ENCODE data around the gene NSMCE1. TPM values are rescaled to one million over a fixed set of nuclear protein-coding genes. Genes with fewer than 3 reads are reported as not detected.
"Not testable (repeated sequence)": the region's sequence is repeated elsewhere in the genome, so short reads cannot be mapped to it uniquely, and the experiment has no call there.

The NSMCE1 gene
- total RNA-seq, 1 experiment from 2014 or later, result 106 TPM

- DNase-seq (ENCODE audit: unreplicated experiment), result no peak
- POLR2A ChIA-PET, result no interaction called here
- H3K27me3 Mint-ChIP-seq (ENCODE audit: insufficient read depth, unreplicated experiment), result no peaks in the 10 kb centered on the region
- no peaks in the 10 kb centered on the region for H3K4me1 Mint-ChIP-seq (ENCODE audit: insufficient read depth, unreplicated experiment)
- H3K27ac Mint-ChIP-seq (ENCODE audit: low read depth, unreplicated experiment), result no peak overlapping the region
- intact Hi-C loops (cut with micrococcal nuclease), result no loop called here
- peaks cover 5% of the 10 kb centered on the region for H3K36me3 Mint-ChIP-seq (ENCODE audit: insufficient read depth, unreplicated experiment)
- TF ChIP-seq, protein P1, sequence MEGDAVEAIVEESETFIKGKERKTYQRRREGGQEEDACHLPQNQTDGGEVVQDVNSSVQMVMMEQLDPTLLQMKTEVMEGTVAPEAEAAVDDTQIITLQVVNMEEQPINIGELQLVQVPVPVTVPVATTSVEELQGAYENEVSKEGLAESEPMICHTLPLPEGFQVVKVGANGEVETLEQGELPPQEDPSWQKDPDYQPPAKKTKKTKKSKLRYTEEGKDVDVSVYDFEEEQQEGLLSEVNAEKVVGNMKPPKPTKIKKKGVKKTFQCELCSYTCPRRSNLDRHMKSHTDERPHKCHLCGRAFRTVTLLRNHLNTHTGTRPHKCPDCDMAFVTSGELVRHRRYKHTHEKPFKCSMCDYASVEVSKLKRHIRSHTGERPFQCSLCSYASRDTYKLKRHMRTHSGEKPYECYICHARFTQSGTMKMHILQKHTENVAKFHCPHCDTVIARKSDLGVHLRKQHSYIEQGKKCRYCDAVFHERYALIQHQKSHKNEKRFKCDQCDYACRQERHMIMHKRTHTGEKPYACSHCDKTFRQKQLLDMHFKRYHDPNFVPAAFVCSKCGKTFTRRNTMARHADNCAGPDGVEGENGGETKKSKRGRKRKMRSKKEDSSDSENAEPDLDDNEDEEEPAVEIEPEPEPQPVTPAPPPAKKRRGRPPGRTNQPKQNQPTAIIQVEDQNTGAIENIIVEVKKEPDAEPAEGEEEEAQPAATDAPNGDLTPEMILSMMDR (IDR thresholded peaks at IDR 0.05; ENCODE audit: unreplicated experiment), result no peak
- no TSS peak for BruUV-seq (replicated peaks)
- H3K4me3 Mint-ChIP-seq (ENCODE audit: unreplicated experiment), result no peak overlapping the region
- no peaks in the 10 kb centered on the region for H3K9me3 Mint-ChIP-seq (ENCODE audit: unreplicated experiment)
- CTCF ChIA-PET, result interaction anchor here (0.6 to 1.7 kb wide), 5 partner anchors 25 to 1978 kb away, joined by 4 to 11 read pairs (median 6); no protein-coding TSS in a partner anchor
Observed at GRCh38 chr16:27210174-27210573, 58.4 kb downstream of the NSMCE1 start.

- no peak for DNase-seq (ENCODE audit: unreplicated experiment)
- peaks cover 1% of the 10 kb centered on the region for H3K36me3 Mint-ChIP-seq (ENCODE audit: insufficient read depth, unreplicated experiment)
- ChIA-PET POLR2A (no interaction called here), CTCF (interaction anchor here (0.6 to 1.5 kb wide), 3 partner anchors 25 to 1977 kb away, joined by 5 to 8 read pairs (median 6); no protein-coding TSS in a partner anchor)
- no TSS peak for BruUV-seq (replicated peaks)
- H3K27ac Mint-ChIP-seq (ENCODE audit: low read depth, unreplicated experiment), result no peak overlapping the region
- H3K4me1 Mint-ChIP-seq (ENCODE audit: insufficient read depth, unreplicated experiment), result peaks cover under 1% of the 10 kb centered on the region
- H3K9me3 Mint-ChIP-seq (ENCODE audit: unreplicated experiment), result no peaks in the 10 kb centered on the region
- no peaks in the 10 kb centered on the region for H3K27me3 Mint-ChIP-seq (ENCODE audit: insufficient read depth, unreplicated experiment)
- TF ChIP-seq, protein P1 (IDR thresholded peaks at IDR 0.05; ENCODE audit: unreplicated experiment), result no peak
- H3K4me3 Mint-ChIP-seq (ENCODE audit: unreplicated experiment), result no peak overlapping the region
- intact Hi-C loops (cut with micrococcal nuclease), result no loop called here
Observed at GRCh38 chr16:27209591-27209990, 59.0 kb downstream of the NSMCE1 start.

DNA sequence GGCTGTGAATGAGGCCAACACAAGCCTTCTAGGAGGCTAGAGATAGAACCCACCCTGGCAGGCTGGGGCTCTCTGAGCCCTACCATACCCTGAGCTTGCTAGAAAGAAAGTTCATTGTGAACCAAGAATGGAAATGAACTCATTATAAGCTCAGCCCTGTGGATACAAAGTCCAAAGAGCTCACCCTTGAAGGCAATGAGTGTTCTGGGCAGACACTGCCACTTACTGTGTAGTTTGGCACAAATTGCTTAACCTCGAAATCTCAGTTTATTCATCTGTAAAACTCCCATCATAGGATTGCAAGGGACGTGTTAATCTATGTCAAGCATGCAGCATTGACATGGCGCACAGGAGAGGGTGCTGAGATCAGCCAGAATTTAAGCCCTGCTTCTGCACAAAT lies 59.8 kb downstream of the NSMCE1 start:
- Mint-ChIP-seq H3K9me3 (ENCODE audit: unreplicated experiment) (no peaks in the 10 kb centered on the region), H3K4me3 (ENCODE audit: unreplicated experiment) (no peak overlapping the region), H3K27ac (ENCODE audit: low read depth, unreplicated experiment) (no peak overlapping the region), H3K36me3 (ENCODE audit: insufficient read depth, unreplicated experiment) (no peaks in the 10 kb centered on the region), H3K27me3 (ENCODE audit: insufficient read depth, unreplicated experiment) (no peaks in the 10 kb centered on the region), H3K4me1 (ENCODE audit: insufficient read depth, unreplicated experiment) (peaks cover 8% of the 10 kb centered on the region)
- TF ChIP-seq, protein P1 (IDR thresholded peaks at IDR 0.05; ENCODE audit: unreplicated experiment), result no peak
- intact Hi-C loops (cut with micrococcal nuclease), result no loop called here
- POLR2A ChIA-PET, result no interaction called here
- no peak for DNase-seq (ENCODE audit: unreplicated experiment)
- BruUV-seq (replicated peaks), result no TSS peak
- CTCF ChIA-PET, result interaction anchor here (1.1 kb wide), 1 partner anchor 26 kb away, joined by 5 read pairs; no protein-coding TSS in a partner anchor

DNA sequence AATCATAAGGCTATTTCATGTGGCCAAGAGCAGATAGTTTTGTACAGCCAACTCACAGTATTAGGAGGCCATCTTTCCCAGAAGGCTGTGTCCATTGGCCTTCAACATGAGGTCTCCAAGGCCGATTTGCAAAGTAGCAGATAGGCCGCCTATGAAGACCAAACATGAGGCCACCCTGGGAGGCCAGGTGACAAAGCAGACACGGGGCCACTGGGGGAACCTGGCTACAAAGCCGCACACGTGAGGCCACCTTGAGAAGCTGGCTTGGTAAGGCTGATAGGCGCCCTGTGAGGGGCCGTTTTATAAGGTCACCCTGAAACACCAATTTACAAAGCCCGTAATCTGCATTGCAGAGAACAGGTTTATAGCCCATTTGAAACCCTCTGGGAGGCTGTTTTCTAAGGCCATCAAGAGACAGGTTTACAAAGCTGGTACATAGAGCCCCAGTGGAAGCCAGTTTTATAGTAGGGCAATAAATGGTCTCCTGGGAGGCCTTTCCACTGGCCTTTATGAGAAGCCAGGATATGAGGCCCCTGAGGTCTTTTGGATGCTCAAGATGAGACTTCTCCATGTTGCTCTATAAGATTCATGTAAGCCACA lies 60.4 kb downstream of the NSMCE1 start:
- ChIA-PET POLR2A (no interaction called here), CTCF (no interaction called here)
- no peaks in the 10 kb centered on the region for H3K36me3 Mint-ChIP-seq (ENCODE audit: insufficient read depth, unreplicated experiment)
- no peaks in the 10 kb centered on the region for H3K27me3 Mint-ChIP-seq (ENCODE audit: insufficient read depth, unreplicated experiment)
- DNase-seq (ENCODE audit: unreplicated experiment), result no peak
- H3K4me1 Mint-ChIP-seq (ENCODE audit: insufficient read depth, unreplicated experiment), result peaks cover 10% of the 10 kb centered on the region
- no peaks in the 10 kb centered on the region for H3K9me3 Mint-ChIP-seq (ENCODE audit: unreplicated experiment)
- H3K4me3 Mint-ChIP-seq (ENCODE audit: unreplicated experiment), result no peak overlapping the region
- BruUV-seq (replicated peaks), result no TSS peak
- no peak overlapping the region for H3K27ac Mint-ChIP-seq (ENCODE audit: low read depth, unreplicated experiment)
- intact Hi-C loops (cut with micrococcal nuclease), result no loop called here
- TF ChIP-seq, protein P1 (IDR thresholded peaks at IDR 0.05; ENCODE audit: unreplicated experiment), result no peak

DNA sequence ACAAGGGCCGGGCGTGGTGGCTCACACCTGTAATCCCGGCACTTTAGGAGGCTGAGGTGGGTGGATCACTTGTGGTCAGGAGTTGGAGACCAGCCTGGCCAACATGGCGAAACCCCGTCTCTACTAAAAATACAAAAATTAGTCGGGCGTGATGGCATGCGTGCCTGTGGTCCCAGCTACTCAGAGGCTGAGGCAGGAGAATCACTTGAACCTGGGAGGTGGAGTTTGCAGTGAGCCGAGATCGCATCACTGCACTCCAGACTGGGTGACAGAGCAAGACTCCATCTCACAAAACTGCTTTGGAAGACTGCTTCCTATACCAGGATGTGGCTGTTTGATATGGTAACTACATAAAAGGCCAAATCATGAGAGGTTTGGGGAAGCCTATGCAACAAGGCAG lies 61.5 kb downstream of the NSMCE1 start:
- DNase-seq (ENCODE audit: unreplicated experiment); H3K27me3 Mint-ChIP-seq (ENCODE audit: insufficient read depth, unreplicated experiment); BruUV-seq (replicated peaks); H3K4me3 Mint-ChIP-seq (ENCODE audit: unreplicated experiment); H3K9me3 Mint-ChIP-seq (ENCODE audit: unreplicated experiment); H3K4me1 Mint-ChIP-seq (ENCODE audit: insufficient read depth, unreplicated experiment); intact Hi-C loops (cut with micrococcal nuclease); POLR2A ChIA-PET; H3K27ac Mint-ChIP-seq (ENCODE audit: low read depth, unreplicated experiment); H3K36me3 Mint-ChIP-seq (ENCODE audit: insufficient read depth, unreplicated experiment): not testable (repeated sequence)
- CTCF ChIA-PET, result interaction anchor here (0.6 kb wide), 1 partner anchor 20 kb away, joined by 3 read pairs; no protein-coding TSS in a partner anchor

Data from MCF 10A (cell line).